ENCODE results near the gene ASIC1. TPM values are rescaled to one million over a fixed set of nuclear protein-coding genes. Genes with fewer than 3 reads are reported as not detected.
A peak's percentile ranks its signal among the peaks of the same experiment; 100 is the strongest.

Gene ASIC1
- total RNA-seq, 1 experiment from 2014 or later, result 2.7 TPM

DNA sequence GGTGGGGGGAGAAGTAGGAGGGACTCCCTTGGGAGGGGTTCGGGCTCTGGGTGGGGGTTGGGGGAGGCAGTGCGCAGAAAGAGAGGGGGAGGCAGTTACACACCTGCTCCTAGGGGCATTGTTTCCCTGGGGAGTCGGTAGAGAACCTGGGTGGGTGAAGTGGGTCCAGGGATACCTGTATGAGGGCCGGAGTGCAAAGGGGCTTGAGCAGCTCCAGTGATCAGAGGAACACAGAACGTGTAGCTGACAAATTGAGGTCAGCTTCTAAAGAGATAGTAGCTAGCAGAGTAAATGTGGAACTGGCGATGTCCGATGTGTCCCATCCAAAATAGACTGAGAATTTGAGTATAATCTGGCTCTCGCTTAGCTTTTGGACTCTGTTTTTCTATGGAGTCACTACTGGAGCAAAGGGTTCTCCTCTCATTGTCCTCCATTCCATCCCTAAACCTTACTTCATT lies 28.2 kb downstream of the ASIC1 start:
- Histone ChIP-seq H3K27ac (ENCODE audit: low read depth, low read length, poor library complexity, severe bottlenecking) (peak overlapping the region; percentile 90), H3K36me3 (ENCODE audit: insufficient read depth, low read length, poor library complexity, severe bottlenecking) (peaks cover 37% of the 10 kb centered on the region), H3K27me3 (replicated peaks; ENCODE audit: insufficient read depth, low read depth, low read length, poor library complexity) (no peaks in the 10 kb centered on the region), H3K9me3 (ENCODE audit: low read depth, low read length, poor library complexity, severe bottlenecking) (no peaks in the 10 kb centered on the region), H3K4me3 (ENCODE audit: low read depth, low read length, poor library complexity, severe bottlenecking) (peak overlapping the region; percentile 76), H3K4me1 (ENCODE audit: insufficient read depth, low read length, poor library complexity, severe bottlenecking) (peaks cover 5% of the 10 kb centered on the region)
- POLR2A ChIA-PET (ENCODE audit: low non-redundant PET), result interaction anchor here (0.6 kb wide), 1 partner anchor 56 kb away, joined by 3 read pairs; no protein-coding TSS in a partner anchor
- intact Hi-C loops (cut with micrococcal nuclease; ENCODE audit: unreplicated experiment), result loop anchor here (2.0 kb wide), 1 partner anchor 81 kb away; the partner anchor contains the start of gene CERS5
- no peak for TF ChIP-seq EZH2 (IDR thresholded peaks at IDR 0.05; ENCODE audit: borderline replicate concordance, low read depth, low read length, poor library complexity, severe bottlenecking)
- TF ChIP-seq, protein P1, sequence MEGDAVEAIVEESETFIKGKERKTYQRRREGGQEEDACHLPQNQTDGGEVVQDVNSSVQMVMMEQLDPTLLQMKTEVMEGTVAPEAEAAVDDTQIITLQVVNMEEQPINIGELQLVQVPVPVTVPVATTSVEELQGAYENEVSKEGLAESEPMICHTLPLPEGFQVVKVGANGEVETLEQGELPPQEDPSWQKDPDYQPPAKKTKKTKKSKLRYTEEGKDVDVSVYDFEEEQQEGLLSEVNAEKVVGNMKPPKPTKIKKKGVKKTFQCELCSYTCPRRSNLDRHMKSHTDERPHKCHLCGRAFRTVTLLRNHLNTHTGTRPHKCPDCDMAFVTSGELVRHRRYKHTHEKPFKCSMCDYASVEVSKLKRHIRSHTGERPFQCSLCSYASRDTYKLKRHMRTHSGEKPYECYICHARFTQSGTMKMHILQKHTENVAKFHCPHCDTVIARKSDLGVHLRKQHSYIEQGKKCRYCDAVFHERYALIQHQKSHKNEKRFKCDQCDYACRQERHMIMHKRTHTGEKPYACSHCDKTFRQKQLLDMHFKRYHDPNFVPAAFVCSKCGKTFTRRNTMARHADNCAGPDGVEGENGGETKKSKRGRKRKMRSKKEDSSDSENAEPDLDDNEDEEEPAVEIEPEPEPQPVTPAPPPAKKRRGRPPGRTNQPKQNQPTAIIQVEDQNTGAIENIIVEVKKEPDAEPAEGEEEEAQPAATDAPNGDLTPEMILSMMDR (conservative IDR thresholded peaks at IDR 0.05; ENCODE audit: low read depth, low read length), result no peak
- CTCF ChIA-PET, result interaction anchor here (1.0 to 2.8 kb wide), 5 partner anchors 15 to 47 kb away, joined by 3 to 19 read pairs (median 4); partner anchors contain the start of gene COX14
- DNase-seq (ENCODE audit: low spot score), result no peak
- BruUV-seq (replicated peaks), result no TSS peak

DNA sequence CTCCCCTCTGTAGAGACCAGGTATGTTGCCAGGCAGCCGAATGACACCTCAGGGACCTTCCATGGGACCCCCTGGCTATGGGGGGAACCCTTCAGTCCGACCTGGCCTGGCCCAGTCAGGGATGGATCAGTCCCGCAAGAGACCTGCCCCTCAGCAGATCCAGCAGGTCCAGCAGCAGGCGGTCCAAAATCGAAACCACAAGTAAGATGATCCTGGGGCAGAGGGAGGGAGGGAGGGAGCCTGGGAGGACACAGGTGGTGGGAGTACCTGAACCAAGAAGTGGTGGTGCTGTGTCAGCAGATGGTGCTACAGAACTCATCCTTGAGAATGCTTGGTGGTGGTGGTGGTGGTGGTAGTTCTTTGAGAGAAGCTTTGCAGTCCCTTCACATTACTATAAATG lies 28.8 kb downstream of the ASIC1 start:
- ChIA-PET CTCF (no interaction called here), POLR2A (ENCODE audit: low non-redundant PET) (no interaction called here)
- no peak for TF ChIP-seq EZH2 (IDR thresholded peaks at IDR 0.05; ENCODE audit: borderline replicate concordance, low read depth, low read length, poor library complexity, severe bottlenecking)
- TF ChIP-seq, protein P1 (conservative IDR thresholded peaks at IDR 0.05; ENCODE audit: low read depth, low read length), result no peak
- BruUV-seq (replicated peaks), result no TSS peak
- H3K9me3 ChIP-seq (ENCODE audit: low read depth, low read length, poor library complexity, severe bottlenecking), result no peaks in the 10 kb centered on the region
- peak overlapping the region; percentile 76 for H3K4me3 ChIP-seq (ENCODE audit: low read depth, low read length, poor library complexity, severe bottlenecking)
- H3K36me3 ChIP-seq (ENCODE audit: insufficient read depth, low read length, poor library complexity, severe bottlenecking), result peaks cover 42% of the 10 kb centered on the region
- H3K4me1 ChIP-seq (ENCODE audit: insufficient read depth, low read length, poor library complexity, severe bottlenecking), result peaks cover 5% of the 10 kb centered on the region
- no peaks in the 10 kb centered on the region for H3K27me3 ChIP-seq (replicated peaks; ENCODE audit: insufficient read depth, low read depth, low read length, poor library complexity)
- H3K27ac ChIP-seq (ENCODE audit: low read depth, low read length, poor library complexity, severe bottlenecking), result peak overlapping the region; percentile 90
- intact Hi-C loops (cut with micrococcal nuclease; ENCODE audit: unreplicated experiment), result no loop called here
- no peak for DNase-seq (ENCODE audit: low spot score)

GRCh38 chr12:50087151-50087550 lies 29.8 kb downstream of the ASIC1 start:
- Histone ChIP-seq H3K4me3 (ENCODE audit: low read depth, low read length, poor library complexity, severe bottlenecking) (no peak overlapping the region), H3K4me1 (ENCODE audit: insufficient read depth, low read length, poor library complexity, severe bottlenecking) (peaks cover 5% of the 10 kb centered on the region), H3K27ac (ENCODE audit: low read depth, low read length, poor library complexity, severe bottlenecking) (no peak overlapping the region), H3K27me3 (replicated peaks; ENCODE audit: insufficient read depth, low read depth, low read length, poor library complexity) (no peaks in the 10 kb centered on the region), H3K9me3 (ENCODE audit: low read depth, low read length, poor library complexity, severe bottlenecking) (no peaks in the 10 kb centered on the region), H3K36me3 (ENCODE audit: insufficient read depth, low read length, poor library complexity, severe bottlenecking) (peaks cover 52% of the 10 kb centered on the region)
- TF ChIP-seq, protein P1 (conservative IDR thresholded peaks at IDR 0.05; ENCODE audit: low read depth, low read length), result no peak
- no peak for TF ChIP-seq EZH2 (IDR thresholded peaks at IDR 0.05; ENCODE audit: borderline replicate concordance, low read depth, low read length, poor library complexity, severe bottlenecking)
- ChIA-PET CTCF (interaction anchor here (0.7 to 1.2 kb wide), 2 partner anchors 25 to 62 kb away, joined by 3 to 6 read pairs; partner anchors contain the start of genes COX14 and RACGAP1), POLR2A (ENCODE audit: low non-redundant PET) (interaction anchor here (0.5 to 0.6 kb wide), 2 partner anchors 9 to 14 kb away, joined by 3 read pairs; no protein-coding TSS in a partner anchor)
- no peak for DNase-seq (ENCODE audit: low spot score)
- intact Hi-C loops (cut with micrococcal nuclease; ENCODE audit: unreplicated experiment), result no loop called here
- no TSS peak for BruUV-seq (replicated peaks)
